SIG-M5 treated with dmso at 0.1 percent for 504 hours (cell line): ENCODE measurements around the gene NFIX.

Source experiments
- DNase-seq: peaks from one replicate; lab custom pipeline; 2025; ENCODE audit not compliant: unreplicated experiment; lab: John Stamatoyannopoulos, UW

NFIX gene

DNA sequence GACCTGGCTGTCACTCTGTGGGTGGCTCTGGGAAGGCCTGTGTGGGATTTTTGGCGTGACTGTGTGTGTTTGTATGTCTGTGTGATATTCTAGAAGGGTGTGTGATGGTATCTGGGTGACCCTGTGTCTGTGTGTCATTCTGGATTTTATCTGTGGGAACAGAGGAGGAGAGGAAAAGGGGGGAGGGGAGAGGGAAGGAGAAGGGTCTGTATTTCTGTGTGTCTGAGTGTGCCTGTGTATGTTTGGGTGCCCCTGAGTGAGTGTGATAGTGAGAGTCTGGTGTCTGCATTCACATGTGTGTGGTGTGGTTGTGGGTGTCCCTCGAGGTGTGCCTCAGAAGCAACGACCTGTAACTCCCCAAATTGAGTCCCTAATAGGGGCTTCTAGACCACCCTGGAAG, 8.1 kb upstream of the NFIX start:
- DNase-seq: no peak

DNA sequence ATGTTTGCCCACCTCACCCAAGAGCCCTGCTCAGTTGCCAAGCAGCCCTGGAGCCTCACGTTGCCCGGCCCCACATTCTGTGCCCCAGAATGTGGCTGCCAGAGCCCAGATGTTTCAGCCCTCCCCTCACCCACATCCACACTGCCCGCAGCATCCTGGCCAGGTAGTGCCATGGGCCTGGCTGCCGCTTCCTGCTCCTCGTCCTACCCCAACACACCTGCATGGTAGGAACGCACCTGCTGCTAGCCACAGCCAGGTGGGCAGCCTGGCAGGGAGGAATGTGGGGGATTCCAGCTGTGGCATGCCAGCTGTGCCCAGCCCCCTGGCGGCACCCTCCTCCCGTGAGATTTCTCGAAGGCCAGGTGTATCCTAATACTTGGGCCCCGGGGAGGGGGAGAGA, 7.5 kb upstream of the NFIX start:
- no peak for DNase-seq

DNA sequence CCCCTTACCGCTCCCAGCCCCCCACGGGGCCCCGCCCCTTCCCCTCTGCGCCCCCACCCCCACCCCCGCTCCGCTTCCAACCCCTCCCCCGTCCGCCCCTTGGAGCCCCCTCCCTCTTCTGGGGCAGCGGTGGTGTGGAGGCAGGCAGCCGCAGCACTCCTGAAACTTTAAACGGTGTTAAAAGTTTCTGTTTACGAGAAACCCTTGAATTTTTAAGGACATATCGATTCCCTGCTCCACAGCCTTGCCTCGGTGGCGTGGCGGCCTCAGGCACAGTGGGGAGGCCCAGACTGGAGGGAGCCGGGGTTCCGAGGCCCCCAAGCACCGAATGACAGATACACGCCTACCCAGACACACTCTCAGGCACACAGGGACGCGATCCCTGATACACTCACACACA, 4.8 kb upstream of the NFIX start:
- DNase-seq: no peak

DNA sequence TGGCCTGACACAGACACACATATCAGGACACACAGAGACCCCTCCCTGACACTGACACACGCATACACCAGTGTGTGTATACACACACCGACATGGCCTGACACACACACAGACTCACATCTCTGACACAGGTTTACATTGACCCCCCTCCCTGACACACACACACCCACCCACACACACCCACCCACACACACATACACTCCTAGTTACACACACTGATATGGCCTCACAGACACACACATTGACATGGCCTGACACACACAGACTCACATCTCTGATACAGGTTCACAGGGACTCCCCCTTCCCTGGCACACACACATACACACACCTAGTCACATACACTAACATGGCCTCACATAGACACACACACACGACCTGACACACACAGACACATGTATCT, 4.4 kb upstream of the NFIX start:
- no peak for DNase-seq

DNA sequence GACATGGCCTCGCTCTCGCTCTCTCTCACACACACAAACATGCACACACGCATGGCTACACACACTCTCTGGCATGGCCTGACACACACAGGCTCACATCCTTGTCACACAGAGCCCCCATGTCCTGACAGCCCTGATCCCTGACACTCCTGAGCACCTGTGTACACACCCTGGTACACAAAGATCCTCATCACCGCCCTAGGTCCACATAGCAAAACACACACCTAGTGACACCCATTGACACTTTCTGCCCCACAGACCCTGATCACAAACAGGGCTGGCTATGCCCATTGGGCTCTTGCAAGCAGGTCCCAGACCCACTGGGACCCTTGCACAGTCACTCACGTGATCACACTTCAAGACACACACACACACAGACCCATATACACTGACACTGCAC, 4.0 kb upstream of the NFIX start:
- DNase-seq: no peak

DNA sequence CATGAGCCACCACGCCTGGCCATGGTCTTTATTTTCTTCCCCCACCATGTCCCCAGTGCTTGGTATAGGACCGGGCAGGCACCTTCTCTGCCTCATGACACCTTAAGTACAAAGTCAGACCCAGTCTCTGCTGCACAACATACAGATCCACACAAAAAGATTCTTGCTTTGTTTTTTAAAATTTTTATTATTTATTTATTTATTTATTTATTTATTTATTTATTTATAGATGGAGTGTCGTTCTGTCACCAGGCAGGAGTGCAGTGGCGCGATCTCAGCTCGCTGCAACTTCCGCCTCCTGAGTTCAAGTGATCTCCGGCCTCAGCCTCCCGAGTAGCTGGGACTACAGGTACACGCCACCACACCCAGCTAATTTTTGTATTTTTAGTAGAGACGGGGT, 2.5 kb upstream of the NFIX start:
- DNase-seq: no peak

DNA sequence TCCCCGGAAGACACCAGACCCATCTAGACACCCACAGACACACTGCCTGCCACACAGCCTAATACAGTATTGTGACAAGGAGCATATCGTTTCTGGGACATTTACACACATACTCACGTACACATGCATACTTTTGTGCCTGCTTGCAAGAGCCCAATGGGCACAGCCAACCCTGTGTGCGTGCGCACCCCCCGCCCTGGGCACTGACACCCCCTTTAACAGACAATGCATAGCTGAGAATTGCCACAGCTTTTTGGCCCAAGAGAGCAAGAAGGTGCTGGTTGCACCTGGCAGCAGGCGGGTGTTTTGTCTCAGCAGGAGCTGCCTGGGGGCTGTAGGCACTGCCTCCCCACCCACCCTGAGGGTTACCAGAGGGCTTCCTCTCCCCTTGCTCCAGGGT, 1.7 kb upstream of the NFIX start:
- DNase-seq: no peak

DNA sequence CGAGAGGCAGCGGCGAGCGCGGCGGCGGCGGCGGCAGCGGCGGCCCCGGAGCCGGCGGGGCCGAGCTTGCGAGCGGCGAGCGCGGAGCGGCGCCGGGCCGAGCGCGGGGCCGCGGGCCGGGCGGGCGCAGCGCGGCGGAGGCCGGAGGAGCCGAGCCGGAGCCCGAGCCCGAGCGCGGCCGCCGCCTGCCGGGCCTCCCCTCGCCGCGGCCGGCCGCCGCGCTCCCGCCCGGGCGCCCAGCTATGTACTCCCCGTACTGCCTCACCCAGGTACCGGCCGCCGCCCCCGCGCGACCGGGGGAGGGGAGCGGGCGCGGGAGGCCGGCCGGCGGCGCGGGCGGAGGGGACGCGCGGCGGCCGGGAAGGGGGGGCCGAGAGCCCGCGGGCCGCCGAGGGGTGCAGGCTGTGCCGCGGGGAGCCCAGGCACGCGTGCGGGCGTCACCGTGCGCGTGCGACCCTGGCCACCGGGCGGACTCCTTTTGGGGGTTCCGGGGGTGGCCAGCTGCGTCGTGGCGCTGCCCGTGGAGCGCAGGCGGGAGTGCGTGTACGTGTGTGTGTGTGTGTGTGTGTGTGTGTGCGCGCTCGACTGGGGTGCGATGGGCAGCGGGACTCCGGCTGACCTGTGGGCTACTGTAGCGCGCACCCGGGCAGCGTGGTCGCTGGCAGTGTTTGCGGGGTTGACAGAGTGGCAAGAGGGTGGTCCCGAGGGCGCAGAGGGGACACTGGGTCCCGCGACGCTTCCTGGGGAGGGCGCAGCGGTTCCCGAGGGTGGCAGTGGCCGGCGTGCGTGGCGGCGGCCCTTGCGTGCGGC, 526 bp downstream of the NFIX start:
- DNase-seq: no peak

DNA sequence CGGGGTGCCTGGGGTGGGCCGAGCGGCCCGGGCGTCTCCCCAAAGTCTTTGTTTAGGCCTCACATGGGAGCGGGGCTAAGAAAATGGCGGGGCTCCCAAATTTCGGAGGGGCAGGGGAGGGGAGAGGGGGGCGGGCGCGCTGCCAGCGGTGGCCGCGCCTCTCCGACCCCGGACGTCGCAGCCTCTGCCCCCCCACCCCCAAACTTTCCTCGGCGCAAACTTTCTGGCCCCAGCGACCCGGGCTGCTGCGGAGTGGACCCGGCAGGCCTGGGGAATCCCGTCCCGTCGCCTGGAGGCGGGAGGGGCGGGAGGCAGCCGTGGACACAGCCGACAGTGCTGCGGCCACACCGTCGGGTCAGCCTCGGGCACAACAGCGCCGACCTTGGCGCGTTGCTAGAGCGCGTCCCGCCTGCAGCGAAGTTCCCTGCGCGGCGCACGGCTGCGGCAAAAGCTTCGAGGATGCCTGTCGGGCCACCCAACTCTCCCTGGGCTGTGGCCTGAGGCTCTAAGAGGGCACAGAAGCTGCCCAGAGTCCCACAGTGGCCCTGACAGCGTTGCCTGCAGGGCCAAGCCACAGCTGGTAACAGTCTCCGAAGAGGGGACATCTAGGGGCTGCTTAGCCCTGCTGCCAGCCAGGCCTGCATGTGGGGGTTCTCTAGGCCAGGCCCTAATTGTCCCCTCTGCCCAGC, 1.3 kb downstream of the NFIX start:
- no peak for DNase-seq

DNA sequence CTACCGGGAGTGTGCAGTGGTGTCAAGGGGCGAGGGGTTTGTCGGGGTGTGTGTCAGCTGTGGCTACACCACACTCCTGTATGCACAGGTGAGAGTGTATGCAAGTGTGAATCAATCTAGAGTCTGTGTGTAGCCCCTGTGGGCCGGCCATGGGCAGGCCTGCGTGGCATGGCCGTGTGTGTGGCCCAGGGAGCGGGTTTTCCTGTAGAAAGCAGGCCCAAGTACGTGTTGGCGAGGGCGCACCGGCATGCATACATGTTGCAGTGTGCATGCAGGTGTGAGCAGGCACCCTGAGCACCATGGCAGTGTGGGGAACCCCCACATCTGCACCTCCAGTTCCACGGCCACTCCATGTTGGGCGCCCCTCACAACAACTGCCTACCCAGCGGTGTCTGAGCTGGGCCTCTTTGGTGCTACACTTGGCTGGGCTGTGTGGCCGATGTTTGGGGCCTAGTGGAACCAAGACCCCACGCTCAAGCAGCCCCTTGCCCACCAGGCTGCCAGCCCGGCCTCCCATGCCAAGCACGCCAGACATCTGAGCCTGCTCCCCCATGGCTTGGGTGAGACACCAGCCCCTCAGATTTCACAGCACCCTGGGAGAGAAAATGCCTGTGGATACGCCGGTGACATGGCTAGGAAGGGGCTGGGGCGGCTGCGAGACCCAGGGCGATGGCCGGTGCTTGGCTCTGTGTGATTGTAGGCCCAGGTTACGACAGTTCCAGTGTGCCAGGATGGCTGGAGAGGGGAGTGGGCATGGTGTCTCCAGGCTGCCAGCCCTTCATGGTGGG, 2.1 kb downstream of the NFIX start:
- DNase-seq: no peak

DNA sequence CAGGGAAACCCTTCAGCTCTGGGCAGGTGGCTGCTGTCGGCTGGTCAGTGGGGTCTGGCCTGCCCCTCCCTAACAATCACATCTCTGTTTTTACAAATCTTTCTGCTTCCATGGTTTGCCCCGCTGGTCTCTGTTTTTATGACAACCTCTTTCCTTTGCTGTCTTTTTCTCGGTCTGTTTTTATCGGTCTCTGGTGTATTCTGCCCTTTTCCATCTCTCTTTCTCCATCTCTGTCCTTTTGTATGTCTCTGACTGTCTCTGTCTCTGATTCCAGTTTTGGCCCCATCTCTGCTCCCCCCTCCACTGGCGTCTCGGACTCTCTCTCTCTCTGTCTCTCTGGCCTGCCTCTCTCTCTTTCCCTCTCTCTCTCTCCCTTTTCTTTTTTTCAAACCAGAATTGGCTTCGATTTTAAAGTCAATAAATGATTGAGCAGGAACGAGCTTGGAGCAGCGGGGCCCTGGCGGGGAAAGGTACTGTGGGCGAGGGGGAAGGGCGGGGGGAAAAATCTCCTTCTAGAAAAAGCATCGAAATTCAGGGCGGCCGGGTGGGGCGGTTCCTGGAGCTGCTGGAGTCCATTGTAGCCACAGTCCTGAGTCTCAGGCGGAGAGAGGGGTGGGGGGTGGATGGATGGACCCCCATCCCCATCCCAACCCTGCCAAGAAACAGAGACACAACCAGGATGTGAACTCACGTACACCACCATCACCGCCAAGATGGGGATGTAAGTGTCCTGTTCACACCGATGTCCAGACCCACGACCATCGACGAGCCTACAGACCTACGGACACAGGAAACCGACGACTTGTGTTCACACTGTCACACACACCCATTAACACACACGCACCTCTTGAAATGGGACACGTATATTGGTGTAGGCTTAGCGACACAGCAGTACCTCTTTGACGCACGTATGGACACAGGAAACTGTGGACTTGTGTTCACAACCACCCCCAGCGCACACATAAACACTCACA, 3.0 kb downstream of the NFIX start:
- DNase-seq: no peak

DNA sequence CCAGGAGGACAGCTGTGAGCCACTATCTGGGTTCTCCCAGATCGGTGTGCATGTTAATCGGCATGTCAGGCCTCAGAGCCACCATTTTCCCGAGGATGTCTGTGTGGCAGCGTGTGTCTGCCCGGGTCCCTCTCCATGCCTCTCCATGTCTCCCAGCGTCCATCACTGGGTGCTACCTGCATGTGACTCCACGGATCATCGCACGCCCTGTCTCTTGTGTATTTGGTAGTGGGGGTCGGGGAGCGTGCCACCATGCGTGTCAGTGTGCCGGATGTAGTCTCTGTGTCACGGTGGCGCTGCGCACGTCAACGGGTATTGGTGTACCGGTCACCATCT, 5.9 kb downstream of the NFIX start:
- DNase-seq: no peak

DNA sequence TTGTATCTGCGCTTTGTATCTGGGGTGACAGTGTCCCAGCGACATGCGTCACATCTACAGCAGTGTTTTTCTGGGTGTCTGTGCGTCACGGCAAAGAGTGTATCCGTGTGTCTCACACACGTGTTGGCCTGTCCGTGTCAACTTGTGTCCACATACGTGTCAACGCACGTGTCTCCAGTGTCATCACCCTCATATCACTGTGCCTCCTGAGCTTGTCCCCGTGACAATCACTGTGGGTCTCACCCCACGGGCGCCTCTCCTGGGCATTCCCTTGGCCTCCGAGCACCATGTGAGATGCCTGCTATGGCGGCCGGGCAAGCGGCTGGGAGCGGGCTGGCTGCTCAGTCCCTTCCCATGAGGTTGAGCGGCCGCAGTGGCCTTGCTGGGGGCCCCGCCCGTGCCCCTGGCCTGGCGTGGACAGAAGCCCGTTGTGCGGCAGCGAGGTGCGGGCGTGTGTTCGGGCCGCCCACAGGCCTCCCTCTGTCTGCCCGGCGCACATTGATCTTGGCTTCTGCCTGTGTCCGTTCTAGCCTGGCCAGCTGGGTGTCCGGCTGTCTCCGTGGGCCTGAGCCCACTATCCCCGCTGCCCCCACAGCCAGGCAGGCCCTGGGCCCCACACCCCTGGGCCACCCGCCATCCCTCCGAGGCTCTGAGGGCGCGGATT, 6.4 kb downstream of the NFIX start:
- no peak for DNase-seq

DNA sequence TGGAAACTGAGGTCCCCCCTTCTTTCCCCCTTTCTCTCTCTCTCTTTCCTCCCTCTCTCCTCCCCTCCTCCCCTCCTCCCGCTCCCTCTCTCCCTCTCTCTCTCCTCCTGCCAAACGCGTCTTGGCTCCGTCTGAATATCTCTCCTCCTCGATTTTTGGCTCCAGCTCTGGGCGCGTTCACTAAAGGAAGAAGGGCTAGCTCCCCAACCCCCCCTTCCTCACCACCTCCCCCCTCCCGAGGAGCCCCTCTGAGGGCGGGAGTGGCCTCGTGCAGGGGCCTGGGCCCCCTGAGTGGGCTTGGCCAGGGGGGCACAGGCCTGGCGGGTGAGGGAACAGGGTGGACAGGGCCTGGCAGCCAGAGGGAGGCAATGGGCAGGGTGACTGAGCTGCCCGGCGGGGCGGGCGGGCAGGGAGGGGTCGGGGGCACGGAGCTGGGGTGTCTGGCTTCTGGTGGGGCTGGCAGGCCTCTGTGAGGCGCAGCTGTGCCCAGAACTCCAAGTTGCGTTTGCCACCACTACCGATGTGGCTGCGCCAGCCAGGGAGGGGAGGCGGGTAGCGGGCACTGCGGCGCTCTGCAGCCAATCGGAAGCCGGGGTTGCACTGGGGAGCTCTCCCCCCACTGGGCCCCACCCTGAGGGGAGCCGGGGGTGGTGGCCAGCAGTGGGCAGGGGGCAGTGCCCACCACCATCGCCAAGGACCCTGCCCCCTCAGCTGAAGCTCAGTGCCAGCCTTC, 7.1 kb downstream of the NFIX start:
- DNase-seq: no peak

DNA sequence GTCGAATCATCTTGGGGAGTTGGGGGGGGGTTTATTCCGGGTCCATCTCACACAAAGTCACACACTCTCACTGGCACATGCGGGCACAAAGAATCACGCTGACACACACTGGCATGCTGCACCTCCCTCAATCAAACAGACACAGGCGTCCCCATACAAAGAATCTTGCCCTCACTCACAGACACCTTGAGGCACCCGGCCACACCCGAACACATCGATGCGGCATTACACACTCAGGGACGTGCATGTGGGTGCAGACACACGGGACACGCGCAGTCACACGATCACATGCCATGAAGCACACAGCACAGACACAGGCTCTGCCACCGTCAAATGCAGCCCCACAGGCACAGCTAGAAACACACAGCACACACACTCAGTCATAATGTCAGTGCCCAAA, 7.8 kb downstream of the NFIX start:
- DNase-seq: no peak

DNA sequence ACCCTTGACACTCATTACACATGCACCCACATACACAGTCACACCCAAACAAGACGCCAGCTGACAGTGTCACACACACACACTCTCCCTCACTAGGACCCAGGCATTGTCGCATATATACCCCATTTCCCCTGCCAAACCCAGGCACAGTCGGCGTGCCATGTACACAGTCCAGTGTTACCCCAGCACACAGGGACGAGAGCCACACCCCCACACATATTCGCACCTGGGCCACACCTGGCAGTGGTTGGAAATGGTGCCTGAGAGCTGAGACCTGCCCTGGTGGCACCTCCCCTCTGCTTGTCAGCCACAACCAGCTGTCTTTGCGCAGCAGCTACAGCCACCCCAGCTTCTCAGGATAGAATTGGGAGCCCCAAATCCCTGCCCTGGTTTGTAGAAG, 9.0 kb downstream of the NFIX start:
- no peak for DNase-seq

DNA sequence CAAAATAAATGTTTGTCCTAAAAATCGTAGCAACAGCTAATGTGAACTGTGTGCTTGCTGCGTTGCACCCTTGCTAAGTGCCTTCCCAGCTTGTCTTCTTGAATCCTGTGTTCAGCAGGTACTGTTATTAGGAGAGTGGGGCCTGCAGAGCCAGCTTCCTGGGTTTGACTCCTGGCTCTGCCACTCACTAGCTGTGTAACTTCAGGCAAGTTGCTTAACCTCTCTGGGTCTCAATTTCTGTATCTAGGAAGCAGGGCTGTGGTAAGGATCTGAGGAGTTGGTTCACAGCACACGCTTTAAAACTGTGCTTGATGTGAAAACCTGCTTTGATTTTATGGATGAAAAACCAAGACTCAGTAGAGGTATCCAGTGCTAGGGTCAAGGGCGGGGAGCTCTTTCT, 10.0 kb downstream of the NFIX start:
- no peak for DNase-seq

DNA sequence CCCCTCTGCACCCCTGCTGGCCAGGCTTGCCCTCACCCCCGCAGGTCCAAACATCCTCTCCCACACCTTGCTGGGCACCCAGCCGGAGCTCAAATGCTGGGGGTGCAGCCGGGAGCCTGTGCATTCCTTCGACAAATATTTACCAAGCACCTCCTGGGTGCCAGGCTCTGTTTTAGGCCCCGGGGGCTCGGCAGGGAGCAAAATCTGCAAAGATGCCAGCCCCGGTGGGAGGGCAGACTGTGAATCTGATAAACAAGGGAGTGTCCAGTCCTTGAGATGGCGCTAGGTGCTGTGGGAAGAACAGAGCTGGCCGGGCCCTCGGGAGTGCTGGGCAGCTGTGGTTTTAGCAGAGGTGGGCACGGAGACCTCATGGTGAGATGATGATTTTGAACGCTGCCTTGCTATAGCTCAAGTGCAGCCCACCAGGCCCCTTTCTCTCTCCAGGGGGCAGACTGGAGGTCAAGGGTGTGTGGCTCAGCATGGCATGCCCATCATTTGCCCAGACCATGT, 10.6 kb downstream of the NFIX start:
- DNase-seq: no peak

DNA sequence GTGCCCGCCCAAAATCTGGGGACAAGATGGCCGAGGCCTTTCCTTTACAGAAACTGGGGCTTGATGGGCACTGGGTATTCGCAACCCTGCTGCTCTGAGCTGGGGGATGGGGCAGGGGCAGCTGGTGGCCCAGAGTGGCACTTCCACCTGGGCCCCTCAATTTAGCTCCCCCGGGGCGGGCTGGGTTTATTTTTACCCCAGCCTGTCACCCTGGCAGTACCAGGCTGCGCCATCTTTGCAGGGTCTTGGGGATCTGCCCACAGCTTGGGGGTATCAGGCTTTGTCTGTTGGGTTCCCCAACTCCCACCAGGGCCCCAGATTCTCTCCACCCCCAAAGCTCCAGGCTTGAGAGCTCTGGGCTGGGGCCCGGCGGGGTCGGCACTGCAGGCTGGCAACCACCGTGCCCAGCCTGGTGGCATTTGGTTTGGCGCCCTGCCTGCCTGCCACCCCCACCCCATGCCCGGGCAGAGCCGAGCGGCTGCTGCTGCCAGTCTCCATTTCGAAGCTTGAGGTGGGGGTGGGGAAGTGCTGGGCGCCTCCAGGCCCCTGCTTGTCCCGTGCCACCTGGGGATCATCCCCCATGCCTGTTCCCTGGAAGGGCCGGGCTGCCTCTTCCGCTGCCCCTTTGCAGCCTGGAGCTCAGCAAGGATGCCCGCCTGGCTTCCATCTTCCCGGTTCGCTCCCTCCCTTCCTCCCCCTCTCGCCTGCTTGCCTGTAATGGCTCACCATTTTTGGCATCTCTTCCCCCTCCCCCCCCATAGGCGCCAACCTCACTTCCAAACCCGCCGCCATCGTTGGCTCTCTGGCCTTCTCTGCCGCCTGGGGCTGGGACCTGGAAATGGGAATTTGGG, 11.4 kb downstream of the NFIX start:
- DNase-seq: no peak
